Measurements from ENCODE around the gene RUNDC3A. TPM values are rescaled to one million over a fixed set of nuclear protein-coding genes. Genes with fewer than 3 reads are reported as not detected.

RUNDC3A gene
- total and polyA plus RNA-seq, 2 of the 13 experiments (the other 11 are each of a cell fraction or from before 2014, with no cell fraction given) = 0.25 TPM; not detected in 1

- TF ChIP-seq ZNF563 (CRISPR knock-in tag; IDR thresholded peaks at IDR 0.05) (no peak), ZSCAN12 (CRISPR knock-in tag; IDR thresholded peaks at IDR 0.05) (no peak), NFKBIZ (CRISPR knock-in tag; IDR thresholded peaks at IDR 0.05) (no peak), ZNF142 (CRISPR knock-in tag; IDR thresholded peaks at IDR 0.05) (no peak), ZNF891 (CRISPR knock-in tag; IDR thresholded peaks at IDR 0.05) (no peak), ZNF678 (CRISPR knock-in tag; IDR thresholded peaks at IDR 0.05) (no peak), ZNF136 (CRISPR knock-in tag; IDR thresholded peaks at IDR 0.05; ENCODE audit: low read depth) (no peak), GATAD2A (CRISPR knock-in tag; IDR thresholded peaks at IDR 0.05) (no peak), RXRA (CRISPR knock-in tag; IDR thresholded peaks at IDR 0.05) (0 out of 2 replicates have a peak, but pooled peaks have one; percentile 35), HNRNPK (IDR thresholded peaks at IDR 0.05; ENCODE audit: low read depth, low read length, poor library complexity, severe bottlenecking) (no peak), NR1H2 (CRISPR knock-in tag; IDR thresholded peaks at IDR 0.05; ENCODE audit: borderline replicate concordance, low read depth) (no peak), BCL3 (CRISPR knock-in tag; IDR thresholded peaks at IDR 0.05) (no peak), AGO1 (IDR thresholded peaks at IDR 0.05; ENCODE audit: low read depth, low read length, poor library complexity, severe bottlenecking) (no peak), POLR2AphosphoS5 (IDR thresholded peaks at IDR 0.05; ENCODE audit: low read depth, low read length) (no peak), ZNF703 (CRISPR knock-in tag; IDR thresholded peaks at IDR 0.05; ENCODE audit: borderline replicate concordance) (no peak), ZGPAT (CRISPR knock-in tag; IDR thresholded peaks at IDR 0.05) (no peak), SP4 (CRISPR knock-in tag; IDR thresholded peaks at IDR 0.05) (no peak), JDP2 (CRISPR knock-in tag; IDR thresholded peaks at IDR 0.05; ENCODE audit: borderline replicate concordance) (no peak), ZNF205 (CRISPR knock-in tag; IDR thresholded peaks at IDR 0.05) (peak; percentile 55; the same call in 1 of the 2 replicates), RBM39 (IDR thresholded peaks at IDR 0.05; ENCODE audit: low read depth, low read length, poor library complexity, severe bottlenecking) (peak; percentile 32), ZNF253 (CRISPR knock-in tag; IDR thresholded peaks at IDR 0.05; ENCODE audit: borderline replicate concordance) (no peak), IKZF4 (CRISPR knock-in tag; IDR thresholded peaks at IDR 0.05; ENCODE audit: borderline replicate concordance, low read depth, not compliant biosample characterization) (no peak), ZNF564 (CRISPR knock-in tag; IDR thresholded peaks at IDR 0.05) (no peak), FOXM1 (CRISPR knock-in tag; IDR thresholded peaks at IDR 0.05) (0 out of 2 replicates have a peak, but pooled peaks have one; percentile 25)
Observed at GRCh38 chr17:44350733-44351226, 42.4 kb downstream of the RUNDC3A start (continued).
